Suprapubic skin (tissue), 3 donors: ENCODE measurements around the gene CROCC2.

Source experiments
- EP300 ChIP-seq: sonication (generic); formaldehyde crosslinking; IDR thresholded peaks from one replicate; pipeline ENCODE4 v1.6.1; 2017; ENCODE audit warnings: antibody characterized with exemption
- TF ChIP-seq, protein P1 (sequence below), 2 donors: fragments of 200-600 bp in 1 of 2; fragments of 450-650 bp in 1 of 2; sonication (generic) in 1 of 2; IDR thresholded peaks; one replicate each; pipeline ENCODE4 v1.5.1; 2016 to 2019; ENCODE audit warnings: antibody characterized with exemption in 2 of 2, mild to moderate bottlenecking in 1 of 2, moderate library complexity in 1 of 2

DNA sequence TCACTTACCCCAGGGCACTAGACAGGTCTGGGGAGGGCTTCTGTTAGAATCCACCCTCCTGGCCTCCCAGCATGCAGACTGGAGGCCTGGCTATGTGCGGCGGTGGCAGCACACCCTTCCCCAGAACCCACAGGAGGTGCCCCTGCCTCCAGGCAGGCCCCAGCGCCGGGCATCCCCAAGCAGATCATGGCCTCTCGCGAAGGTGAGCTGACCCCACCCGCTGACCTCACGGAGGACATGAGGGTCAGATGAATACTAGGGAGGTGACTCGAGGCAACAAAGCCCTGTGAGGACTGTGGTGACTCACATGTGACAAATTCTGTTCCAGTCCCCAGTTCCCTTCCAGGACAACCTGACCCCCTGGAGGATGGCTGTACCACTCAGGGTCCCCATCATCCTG is 12.1 kb upstream of the CROCC2 start:
- TF ChIP-seq EP300 = no peak
- TF ChIP-seq, protein P1, sequence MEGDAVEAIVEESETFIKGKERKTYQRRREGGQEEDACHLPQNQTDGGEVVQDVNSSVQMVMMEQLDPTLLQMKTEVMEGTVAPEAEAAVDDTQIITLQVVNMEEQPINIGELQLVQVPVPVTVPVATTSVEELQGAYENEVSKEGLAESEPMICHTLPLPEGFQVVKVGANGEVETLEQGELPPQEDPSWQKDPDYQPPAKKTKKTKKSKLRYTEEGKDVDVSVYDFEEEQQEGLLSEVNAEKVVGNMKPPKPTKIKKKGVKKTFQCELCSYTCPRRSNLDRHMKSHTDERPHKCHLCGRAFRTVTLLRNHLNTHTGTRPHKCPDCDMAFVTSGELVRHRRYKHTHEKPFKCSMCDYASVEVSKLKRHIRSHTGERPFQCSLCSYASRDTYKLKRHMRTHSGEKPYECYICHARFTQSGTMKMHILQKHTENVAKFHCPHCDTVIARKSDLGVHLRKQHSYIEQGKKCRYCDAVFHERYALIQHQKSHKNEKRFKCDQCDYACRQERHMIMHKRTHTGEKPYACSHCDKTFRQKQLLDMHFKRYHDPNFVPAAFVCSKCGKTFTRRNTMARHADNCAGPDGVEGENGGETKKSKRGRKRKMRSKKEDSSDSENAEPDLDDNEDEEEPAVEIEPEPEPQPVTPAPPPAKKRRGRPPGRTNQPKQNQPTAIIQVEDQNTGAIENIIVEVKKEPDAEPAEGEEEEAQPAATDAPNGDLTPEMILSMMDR (IDR thresholded peaks at IDR 0.05) = no peak
